NB4 (cell line): ENCODE measurements around the gene MOB3B.

Experiments used
- MAX ChIP-seq: IDR thresholded peaks from 2 replicates; pipeline ENCODE4 v1.6.1; 2011; ENCODE audit warnings: low read depth, low read length
- MYC ChIP-seq: IDR thresholded peaks from 2 replicates; pipeline ENCODE4 v1.6.1; 2011; ENCODE audit warnings: low read depth, low read length
- POLR2A ChIP-seq: IDR thresholded peaks from 2 replicates; pipeline ENCODE4 v1.6.1; 2011; ENCODE audit warnings: mild to moderate bottlenecking; ENCODE audit not compliant: insufficient read length; ENCODE audit errors: extremely low read depth
- TF ChIP-seq, protein P1 (sequence below): IDR thresholded peaks from one replicate; pipeline ENCODE4 v1.5.1; 2012; ENCODE audit warnings: low read depth, low read length

GRCh38 chr9:27365707-27366376 is 163.8 kb downstream of the MOB3B start:
- TF ChIP-seq POLR2A (no peak), MYC (no peak), MAX (no peak)
- TF ChIP-seq, protein P1, sequence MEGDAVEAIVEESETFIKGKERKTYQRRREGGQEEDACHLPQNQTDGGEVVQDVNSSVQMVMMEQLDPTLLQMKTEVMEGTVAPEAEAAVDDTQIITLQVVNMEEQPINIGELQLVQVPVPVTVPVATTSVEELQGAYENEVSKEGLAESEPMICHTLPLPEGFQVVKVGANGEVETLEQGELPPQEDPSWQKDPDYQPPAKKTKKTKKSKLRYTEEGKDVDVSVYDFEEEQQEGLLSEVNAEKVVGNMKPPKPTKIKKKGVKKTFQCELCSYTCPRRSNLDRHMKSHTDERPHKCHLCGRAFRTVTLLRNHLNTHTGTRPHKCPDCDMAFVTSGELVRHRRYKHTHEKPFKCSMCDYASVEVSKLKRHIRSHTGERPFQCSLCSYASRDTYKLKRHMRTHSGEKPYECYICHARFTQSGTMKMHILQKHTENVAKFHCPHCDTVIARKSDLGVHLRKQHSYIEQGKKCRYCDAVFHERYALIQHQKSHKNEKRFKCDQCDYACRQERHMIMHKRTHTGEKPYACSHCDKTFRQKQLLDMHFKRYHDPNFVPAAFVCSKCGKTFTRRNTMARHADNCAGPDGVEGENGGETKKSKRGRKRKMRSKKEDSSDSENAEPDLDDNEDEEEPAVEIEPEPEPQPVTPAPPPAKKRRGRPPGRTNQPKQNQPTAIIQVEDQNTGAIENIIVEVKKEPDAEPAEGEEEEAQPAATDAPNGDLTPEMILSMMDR: no peak
